ENCODE data around the gene SLC25A51.

- TF ChIP-seq CTCF (conservative IDR thresholded peaks at IDR 0.05; ENCODE audit: low read depth in 2 of 2) = no peak
- TF ChIP-seq POLR2AphosphoS5 (IDR thresholded peaks at IDR 0.05; ENCODE audit: low read depth) = no peak
- no peak for TF ChIP-seq EZH2 (IDR thresholded peaks at IDR 0.05; ENCODE audit: low read depth, unreplicated experiment)
- no peak for TF ChIP-seq JUNB (IDR thresholded peaks at IDR 0.05; ENCODE audit: unreplicated experiment)
- TF ChIP-seq ETS1 (IDR thresholded peaks at IDR 0.05) = no peak
- no peak for TF ChIP-seq CREB1 (CRISPR knock-in tag; IDR thresholded peaks at IDR 0.05; ENCODE audit: low read depth)
- TF ChIP-seq ZNF114 (CRISPR knock-in tag; IDR thresholded peaks at IDR 0.05) = no peak
- TF ChIP-seq REST (IDR thresholded peaks at IDR 0.05; ENCODE audit: unreplicated experiment) = no peak
- TF ChIP-seq EZH2phosphoT487 (IDR thresholded peaks at IDR 0.05; ENCODE audit: unreplicated experiment) = no peak
These were observed 51.7 kb downstream of the SLC25A51 start for GRCh38 chr9:37852222-37852621.

Data from GM23338 (cell line).